HPDE6-E6E7 (cell line): ENCODE measurements around the gene HM13.
"Not testable (repeated sequence)": the region's sequence is repeated elsewhere in the genome, so short reads cannot be mapped to it uniquely, and the experiment has no call there.

ENCODE experiments used
- DNase-seq: peaks from one replicate; pipeline ENCODE4 v3.0.0; 2011; ENCODE audit warnings: missing footprints; ENCODE audit errors: extremely low spot score

HM13 gene

DNA sequence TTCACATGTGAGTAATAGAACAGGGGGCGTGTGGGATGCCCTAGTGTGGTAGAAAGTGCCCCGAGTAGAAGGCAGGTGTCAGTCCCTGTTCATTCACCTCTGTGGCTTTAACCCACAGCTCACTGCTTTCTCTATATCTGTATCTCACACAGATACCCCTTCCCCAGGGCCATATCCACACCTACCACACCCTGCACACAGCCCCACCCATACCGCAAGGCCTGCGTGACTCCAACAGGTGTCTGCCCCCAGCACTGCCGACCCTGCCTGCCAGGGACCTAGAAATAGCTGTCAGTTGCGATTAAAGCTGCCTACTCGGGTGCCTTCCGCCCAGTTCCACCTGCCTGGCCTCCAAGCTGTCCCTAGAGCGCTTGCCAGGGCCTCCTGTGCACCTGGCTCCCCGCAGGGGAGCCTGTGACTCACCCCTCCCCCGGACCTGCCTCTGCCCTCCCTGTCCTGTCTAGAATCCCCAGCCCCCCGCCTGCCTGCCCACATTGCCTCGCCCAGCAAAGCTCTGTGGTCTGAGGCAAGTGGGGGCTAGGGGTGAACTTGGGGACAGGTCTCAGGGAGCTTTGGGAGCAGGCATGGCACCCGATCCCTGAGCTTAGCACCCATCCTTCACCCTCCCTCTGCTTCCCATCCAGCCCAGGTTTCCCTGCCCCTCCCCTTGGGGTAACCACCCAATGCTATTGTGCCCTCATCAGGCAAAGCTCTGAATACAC is 52.6 kb downstream of the HM13 start:
- DNase-seq: peak; percentile 84

DNA sequence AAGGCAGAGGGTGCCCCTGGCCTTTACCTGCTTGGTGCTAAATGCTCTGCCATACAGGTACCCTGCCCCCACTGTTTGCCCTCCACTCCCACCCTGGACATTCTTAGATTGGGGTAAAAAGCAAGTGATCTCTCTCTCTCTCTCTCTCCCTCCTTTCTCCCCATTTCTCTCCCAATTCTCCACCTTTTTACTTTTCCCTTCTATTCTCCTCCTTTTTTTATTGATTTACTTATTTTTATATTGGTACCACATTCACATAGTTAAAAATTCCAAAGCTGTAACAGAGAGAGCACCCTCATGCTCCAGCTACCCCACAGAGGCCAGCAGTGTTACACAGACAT is 53.1 kb downstream of the HM13 start:
- DNase-seq: no peak

DNA sequence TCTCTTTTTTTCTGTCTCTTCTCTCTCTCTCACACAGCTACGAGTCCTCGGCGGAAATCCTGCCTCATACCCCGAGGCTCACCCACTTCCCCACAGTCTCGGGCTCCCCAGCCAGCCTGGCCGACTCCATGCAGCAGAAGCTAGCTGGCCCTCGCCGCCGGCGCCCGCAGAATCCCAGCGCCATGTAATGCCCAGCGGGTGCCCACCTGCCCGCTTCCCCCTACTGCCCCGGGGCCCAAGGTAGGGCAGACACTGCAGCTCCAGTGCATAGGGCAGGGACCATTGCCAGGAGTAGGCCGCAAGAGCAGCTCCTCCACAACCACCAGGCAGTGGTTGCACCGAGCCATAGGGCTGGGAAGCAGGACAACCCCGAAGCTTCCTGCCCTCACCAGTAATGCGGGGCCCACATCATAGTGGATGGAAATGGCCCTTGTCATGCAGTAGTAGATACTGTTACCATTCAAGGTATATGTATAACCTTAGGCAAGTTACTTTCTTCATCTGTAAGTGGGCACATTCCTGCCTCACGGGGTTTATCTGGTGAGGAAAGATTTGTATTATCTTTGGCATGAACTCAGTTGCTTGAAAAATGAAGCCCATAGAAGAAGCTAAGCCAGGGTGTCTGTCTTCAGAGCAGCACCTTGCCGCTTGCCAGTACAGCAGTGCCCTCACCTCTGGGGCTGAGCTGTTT is 53.9 kb downstream of the HM13 start:
- DNase-seq: no peak

DNA sequence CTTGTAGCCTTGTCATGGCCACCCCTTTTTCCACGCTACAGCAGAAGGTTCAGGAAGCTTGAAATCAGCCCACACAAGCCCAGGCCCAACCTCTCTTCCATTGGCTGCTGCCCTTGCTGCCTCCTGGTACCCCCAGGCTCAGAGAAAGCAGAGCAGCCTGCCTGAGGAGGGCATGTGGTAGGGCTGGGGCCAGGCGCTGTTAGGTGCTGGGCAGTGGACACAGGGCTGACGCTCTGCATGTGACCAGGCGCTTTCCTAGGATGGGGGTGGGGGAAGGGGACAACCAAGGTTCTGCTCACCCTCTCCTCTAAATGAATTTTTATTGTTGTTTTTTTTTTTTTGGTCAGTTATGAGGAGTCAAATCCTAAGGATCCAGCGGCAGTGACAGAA is 54.5 kb downstream of the HM13 start:
- DNase-seq: no peak

DNA sequence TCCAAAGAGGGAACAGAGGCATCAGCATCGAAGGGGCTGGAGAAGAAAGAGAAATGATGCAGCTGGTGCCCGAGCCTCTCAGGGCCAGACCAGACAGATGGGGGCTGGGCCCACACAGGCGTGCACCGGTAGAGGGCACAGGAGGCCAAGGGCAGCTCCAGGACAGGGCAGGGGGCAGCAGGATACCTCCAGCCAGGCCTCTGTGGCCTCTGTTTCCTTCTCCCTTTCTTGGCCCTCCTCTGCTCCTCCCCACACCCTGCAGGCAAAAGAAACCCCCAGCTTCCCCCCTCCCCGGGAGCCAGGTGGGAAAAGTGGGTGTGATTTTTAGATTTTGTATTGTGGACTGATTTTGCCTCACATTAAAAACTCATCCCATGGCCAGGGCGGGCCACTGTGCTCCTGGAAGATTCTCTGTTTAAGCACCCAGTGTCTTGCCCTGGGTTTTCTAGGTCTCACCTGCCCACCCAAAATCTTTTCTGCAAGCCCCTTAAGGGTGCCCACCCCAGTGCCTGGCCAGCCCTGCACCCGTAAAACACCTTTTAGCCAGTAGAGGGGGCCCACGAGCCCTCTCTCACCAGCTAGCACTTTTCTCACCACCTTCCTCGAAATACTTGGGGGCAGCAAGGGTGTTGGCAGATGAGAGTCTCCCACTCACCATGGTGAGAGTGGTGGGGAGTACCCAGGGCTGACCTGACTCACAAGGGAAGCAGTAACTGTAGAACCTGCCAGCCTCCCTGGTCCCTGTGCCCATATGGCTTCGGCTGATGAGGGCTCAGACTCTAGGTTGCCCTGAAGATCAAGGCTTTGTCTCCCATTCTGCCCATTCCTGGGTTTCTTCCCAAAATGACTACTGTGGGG is 55.1 kb downstream of the HM13 start:
- no peak for DNase-seq

DNA sequence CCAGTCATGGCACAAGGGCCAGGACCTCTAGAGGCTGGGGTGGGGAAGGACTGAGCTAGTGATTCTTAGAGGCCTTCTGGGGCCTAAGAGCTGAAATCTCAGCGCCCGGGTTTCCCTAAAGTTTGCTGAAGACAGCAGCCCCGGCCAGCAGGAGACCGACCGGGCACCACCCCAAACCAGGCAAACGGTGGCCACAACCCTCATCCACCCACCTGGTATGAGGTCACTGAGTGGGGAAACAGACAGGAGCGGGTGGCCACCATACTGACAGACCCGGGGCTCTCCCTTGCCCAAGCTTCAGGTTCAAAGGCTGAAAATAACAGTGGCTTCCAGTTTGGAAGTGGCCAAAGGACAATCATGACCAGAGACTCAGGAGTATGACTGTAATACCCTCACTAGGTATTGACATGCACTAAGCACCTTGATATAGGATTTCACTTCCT is 55.8 kb downstream of the HM13 start:
- DNase-seq: no peak

DNA sequence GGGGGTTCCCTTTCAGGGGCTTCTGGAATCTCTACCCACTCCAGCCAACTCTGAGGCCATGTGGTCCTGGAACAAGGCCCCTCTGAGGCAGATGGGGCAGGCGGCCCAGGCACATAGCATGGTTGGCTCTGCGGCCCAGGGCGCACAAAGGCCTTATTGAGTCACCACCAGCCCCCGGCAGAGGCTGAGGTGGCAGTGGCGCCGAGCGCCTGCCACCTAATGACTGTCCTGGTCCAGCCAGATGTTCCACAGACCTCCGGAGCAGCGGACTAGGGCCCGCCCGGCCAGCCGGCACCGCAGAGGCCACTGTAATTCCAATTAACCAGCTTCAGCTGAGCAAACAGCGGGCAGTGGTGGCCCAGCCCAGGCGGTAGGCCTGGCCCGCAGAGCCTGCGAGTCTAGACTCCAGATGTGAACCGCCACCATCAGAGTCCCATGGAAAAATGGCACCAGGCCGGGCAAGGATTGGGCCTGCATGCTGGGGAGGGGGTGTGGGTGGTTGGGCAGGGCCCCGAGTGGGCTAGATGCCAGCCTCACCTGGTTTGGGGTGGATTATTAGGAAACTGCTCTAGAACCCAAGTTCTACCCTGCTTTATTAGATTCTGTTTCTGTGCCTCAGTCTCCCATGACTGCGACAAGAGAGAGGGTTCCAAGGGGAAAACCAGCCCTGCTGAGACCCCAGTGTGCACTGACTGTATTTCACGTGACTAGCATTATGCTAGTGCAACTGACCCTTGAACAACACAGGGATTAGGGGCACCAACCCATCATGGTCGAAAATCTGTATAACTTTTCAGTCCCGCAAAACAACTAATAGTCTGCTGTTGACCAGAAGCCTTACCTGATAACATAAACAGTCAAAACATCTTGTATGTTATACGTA is 56.7 kb downstream of the HM13 start:
- no peak for DNase-seq

DNA sequence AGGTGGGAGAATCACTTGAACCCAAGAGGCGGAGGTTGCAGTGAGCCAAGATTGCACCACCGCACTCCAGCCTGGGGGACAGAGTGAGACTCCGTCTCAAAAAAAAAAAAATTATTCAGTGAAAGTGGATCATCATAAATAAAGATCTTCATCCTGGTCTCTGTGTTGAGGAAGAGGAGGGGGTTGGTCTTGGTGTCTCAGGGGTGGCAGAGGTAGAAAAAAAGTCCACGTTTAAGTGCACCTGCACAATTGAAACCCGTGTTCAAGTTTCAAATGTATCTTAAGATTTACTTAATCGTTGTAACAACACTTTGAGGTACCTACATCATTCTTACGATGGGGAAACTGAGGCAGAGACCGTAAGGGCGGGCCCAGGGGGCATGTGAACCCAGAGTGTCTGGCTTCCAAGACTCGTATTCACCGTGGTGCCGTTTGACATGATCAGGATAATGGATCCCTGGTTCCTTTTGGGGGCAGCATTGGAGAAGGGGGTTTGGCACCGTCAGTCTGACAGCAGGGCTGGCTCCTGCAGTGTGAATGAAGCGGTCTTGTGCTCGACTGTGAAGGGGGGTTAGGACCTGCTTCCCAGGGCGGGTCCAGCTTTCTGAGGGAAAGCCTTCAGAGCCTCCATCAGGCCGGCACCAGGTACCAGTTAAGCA is 57.9 kb downstream of the HM13 start:
- DNase-seq: no peak

DNA sequence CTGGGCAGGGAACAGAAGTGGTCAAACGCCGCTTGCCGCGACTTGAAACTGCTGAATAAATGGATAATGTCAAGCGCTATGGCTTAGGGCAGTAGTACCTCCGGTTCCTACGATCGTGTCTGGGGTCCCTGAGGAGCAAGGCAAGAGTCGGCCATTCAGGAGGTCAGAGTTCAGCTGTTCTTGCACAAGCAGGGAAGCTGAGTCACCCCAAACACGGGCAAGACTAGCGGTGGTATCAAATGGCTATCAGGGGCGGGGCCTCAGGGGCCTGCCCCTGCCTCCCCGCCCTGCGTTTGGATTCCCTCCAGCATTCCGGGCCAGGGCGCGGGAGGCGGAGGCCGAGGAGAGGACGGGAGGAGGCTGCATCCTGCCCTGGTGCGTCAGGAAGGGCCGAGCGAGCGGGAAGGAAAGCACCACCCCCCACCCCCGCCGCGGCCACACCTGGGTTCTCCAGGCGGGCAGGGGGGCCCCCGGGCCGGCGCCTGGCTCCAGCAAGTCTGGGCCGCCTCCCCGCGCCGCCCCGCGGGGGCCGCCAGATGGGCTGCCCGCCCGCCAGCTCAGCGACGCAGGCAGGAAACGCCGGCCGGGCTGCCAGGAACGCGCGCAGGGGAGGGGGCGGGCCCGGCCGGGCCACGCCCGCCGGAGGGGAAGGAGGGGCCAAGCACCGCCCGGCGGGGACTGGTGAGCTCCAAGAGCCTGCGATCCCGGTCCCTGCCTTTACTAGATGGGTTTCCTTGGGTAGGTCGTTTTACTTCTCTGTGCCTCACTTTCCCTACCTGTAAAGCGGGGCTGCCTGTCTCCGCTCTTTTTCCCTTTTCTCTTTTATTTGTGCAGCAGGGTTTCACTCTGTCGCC is 58.7 kb downstream of the HM13 start:
- DNase-seq: peak; percentile 98

DNA sequence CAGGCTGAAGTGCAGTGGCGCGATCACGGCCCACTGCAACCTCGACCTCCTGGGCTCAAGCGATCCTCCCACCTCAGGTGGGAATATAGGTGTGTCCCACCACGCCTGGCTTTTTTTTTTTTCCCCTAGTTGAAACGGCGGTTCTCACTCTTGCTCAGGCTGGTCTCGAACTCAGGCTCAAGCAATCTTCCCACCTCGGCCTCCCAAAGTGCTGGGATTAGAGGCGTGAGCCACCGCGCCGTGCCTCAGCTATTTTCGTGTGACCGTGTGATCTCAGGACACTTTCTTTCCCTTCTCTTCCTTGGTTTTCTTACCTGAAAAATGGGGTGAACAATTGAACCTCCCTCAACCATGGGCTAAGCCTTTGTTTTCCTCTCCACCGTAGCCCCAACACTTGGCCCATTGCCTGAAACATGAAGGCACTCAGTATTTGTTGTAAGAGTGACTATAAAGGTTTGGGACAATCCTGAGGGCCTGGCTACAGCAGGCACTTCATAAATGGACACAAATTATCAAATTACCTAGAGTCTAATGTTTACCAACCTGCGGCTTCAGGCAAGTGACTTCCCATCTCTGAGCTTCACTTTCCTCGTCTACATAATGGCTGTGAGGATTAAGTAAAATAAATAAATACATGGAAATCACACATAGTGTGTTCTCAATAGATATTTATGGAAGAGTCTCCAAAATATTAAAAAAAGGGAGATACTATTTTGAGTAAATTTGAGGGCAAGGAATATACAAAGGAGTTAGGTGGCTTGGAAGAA is 59.5 kb downstream of the HM13 start:
- DNase-seq: no peak

DNA sequence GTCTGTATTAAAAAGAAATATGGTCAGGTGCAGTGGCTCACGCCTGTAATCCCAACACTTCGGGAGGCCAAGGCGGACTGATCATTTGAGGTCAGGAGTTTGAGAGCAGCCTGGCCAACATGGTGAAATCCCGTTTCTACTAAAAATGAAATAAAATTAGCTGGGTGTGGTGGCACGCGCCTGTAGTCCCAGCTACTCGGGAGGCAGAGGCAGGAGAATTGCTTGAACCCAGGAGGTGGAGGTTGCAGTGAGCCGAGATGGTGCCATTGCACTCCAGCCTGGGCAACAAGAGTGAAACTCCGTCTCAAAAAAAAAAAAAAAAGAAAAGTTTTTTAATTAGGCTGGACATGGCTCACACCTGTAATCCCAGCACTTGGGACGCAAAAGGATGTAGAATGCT is 60.7 kb downstream of the HM13 start:
- DNase-seq: not testable (repeated sequence)

DNA sequence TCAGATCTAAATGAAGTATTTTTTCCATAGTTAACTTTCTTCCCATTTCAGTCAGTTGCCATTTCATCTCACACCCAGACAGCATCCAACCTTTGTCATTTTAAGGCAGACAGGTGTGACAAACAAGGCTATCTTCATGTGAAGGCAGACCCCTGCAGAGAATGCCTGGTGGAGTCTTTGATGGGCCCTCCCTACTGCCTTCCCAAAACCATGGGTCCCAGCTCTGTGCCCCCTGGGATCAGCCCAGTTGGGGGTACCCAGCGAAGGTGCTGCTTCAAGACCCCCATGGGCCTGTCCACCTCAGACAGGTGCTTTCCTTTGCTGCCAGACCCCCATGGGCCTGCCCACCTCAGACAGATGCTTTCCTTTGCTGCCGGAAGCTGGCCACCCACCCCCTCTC is 62.5 kb downstream of the HM13 start:
- DNase-seq: no peak

DNA sequence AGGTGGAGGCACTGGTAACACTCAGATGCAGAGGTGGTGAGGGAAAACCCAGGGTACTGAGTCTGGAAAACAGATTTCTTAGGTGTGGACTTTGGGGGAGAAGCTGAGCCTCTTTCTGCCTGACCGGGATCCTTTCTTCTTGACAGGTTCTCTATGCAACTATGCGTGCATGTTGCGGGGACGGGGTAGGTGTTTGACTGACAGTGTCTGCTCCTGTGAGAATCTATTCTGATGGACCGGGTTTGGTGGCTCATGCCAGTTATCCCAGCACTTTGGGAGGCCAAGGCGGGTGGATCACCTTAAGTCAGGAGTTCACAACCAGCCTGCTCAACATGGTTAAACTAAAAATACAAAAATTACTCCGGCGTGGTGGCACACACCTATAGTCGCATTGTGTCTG is 63.0 kb downstream of the HM13 start:
- DNase-seq: no peak

DNA sequence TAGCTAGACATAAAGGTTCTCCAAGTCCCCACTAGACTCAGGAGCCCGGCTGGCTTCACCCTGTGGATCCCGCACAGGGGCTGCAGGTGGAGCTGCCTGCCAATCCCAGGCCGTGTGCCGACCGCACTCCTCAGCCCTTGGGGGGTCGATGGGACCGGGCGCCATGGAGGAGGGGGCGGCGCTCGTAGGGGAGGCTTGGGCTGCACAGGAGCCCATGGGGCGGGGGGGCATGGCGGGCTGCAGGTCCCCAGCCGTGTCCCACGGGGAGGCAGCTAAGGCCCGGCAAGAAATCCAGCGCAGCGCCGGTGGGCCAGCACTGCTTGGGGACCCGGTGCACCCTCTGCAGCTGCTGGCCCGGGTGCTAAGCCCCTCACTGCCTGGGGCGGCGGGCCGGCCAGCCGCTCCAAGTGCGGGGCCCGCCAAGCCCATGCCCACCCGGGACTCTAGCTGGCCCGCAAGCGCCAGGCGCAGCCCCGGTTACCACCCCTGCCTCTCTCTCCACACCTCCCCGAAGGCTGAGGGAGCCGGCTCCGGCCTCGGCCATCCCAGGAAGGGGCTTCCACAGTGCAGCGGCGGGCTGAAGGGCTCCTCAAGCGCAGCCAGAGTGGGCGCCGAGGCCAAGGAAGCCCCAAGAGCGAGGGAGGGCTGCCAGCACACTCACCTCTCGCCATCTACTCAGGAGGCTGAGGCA is 64.4 kb downstream of the HM13 start:
- no peak for DNase-seq

DNA sequence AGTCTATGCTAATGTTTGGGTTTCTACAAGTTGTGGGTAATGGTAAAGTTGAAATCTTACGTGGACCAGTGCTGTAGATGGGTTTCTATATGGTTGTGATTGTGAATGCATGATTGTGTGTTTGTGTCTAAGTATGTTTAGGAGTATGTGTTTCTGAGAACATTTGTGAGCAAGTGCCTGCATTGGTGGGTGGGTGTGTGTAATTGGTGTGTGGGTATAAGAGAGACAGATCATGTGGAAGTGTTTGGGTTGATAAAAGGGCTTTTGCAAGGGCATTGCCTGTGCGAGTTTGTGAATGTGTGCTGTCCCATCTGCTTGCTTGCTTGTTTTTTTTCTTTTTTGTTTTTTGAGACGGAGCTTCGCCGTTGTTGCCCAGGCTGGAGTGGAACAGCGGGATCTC is 65.0 kb downstream of the HM13 start:
- DNase-seq: no peak

DNA sequence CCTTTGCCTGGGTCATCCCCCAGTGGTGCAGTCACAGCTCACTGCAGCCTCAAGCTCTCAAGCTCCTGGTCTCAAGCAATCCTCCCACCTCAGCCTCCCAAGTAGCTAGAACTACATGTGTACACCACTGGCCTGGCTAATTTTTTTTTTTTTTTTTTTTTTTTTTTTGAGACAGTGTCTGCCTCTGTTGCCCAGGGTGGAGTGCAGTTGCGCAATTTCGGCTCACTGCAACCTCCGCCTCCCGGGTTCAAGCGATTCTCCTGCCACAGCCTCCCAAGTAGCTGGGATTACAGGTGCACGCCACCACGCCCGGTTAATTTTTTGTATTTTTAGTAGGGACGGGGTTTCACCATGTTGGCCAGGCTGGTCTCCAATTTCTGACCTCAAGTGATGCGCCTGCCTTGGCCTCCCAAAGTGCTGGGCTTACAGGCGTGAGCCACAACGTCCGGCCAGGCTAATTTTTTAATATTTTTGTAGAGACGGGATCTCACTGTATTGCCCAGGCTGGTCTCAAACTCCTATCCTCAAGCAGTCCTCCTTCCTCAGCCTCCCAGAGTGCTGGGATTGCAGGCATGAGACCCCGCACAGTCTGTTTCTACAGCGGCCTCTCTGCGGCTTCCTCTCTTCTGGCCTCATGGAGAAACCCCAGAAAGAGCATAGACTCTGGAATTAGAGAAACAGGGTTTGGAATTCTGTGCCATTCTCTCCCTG is 65.9 kb downstream of the HM13 start:
- not testable (repeated sequence) for DNase-seq

DNA sequence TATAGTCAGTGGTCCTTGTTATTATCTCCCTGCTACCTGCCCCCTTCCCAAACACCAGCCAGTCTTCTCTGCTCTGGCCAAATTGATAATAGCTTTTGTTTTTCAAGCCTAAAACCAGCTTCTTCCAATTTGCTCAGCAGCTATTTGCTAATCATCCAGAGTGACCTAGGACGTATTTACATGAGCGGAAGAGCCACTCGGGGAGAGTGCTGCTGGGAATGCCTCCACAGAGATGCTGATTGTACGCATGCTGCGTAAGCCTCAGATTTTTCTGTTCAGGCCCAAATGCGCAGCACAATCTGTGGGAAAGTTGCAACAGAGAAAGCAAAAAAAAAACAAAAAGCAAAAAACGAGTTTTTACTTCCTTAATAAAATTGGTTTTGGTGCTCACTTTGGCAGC is 66.5 kb downstream of the HM13 start:
- no peak for DNase-seq

DNA sequence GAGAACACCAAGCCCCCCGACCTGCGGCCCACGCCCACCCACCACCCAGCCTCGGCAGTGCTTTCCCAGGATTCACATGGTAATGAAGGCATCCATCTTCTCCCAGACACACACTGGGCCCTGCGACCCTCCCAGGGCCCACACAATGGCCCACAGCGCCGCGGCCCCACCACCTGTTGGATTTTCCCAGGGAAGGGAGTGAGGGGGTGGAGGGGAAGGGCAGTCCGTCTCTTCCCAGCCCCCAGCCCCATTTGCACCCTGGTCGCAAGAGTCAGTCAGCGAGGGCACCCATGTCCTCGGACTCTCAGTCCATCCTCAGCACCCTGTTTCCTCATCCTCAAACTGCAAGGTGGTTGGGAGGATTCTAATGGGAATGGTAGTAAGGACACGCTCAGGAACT is 67.1 kb downstream of the HM13 start:
- DNase-seq: no peak
